Prostate gland (tissue), 2 donors: ENCODE data around the gene SFRP2.

Experiments used
- POLR2A ChIP-seq: fragments of 450-650 bp; IDR thresholded peaks from one replicate; pipeline ENCODE4 v1.6.1; 2016; ENCODE audit warnings: antibody characterized with exemption, mild to moderate bottlenecking
- POLR2AphosphoS5 ChIP-seq: sonication (generic); formaldehyde crosslinking; IDR thresholded peaks from one replicate; pipeline ENCODE4 v1.6.1; 2017; ENCODE audit warnings: antibody characterized with exemption
- TF ChIP-seq, protein P1 (sequence below), 4 experiments: fragments of 200-600 bp in 2 of 4; fragments of 450-650 bp in 2 of 4; sonication (generic) in 2 of 4; IDR thresholded peaks; 1 replicate in 3 of 4; 2 replicates in 1 of 4; pipeline ENCODE4 v1.5.1; 2016 to 2019; ENCODE audit warnings: antibody characterized with exemption in 4 of 4, mild to moderate bottlenecking in 2 of 4, moderate library complexity in 2 of 4

- TF ChIP-seq POLR2A (no peak), POLR2AphosphoS5 (no peak)
- TF ChIP-seq, protein P1, sequence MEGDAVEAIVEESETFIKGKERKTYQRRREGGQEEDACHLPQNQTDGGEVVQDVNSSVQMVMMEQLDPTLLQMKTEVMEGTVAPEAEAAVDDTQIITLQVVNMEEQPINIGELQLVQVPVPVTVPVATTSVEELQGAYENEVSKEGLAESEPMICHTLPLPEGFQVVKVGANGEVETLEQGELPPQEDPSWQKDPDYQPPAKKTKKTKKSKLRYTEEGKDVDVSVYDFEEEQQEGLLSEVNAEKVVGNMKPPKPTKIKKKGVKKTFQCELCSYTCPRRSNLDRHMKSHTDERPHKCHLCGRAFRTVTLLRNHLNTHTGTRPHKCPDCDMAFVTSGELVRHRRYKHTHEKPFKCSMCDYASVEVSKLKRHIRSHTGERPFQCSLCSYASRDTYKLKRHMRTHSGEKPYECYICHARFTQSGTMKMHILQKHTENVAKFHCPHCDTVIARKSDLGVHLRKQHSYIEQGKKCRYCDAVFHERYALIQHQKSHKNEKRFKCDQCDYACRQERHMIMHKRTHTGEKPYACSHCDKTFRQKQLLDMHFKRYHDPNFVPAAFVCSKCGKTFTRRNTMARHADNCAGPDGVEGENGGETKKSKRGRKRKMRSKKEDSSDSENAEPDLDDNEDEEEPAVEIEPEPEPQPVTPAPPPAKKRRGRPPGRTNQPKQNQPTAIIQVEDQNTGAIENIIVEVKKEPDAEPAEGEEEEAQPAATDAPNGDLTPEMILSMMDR (IDR thresholded peaks at IDR 0.05) = no peak
These were observed 47.3 kb downstream of the SFRP2 start for GRCh38 chr4:153741541-153741940.
